Esophagus muscularis mucosa (tissue), 3 donors: Measurements from ENCODE around the gene ZC2HC1C.
"Not testable (repeated sequence)": the region's sequence is repeated elsewhere in the genome, so short reads cannot be mapped to it uniquely, and the experiment has no call there.

Experiments
- CTCF ChIP-seq, 3 experiments: fragments of 200-600 bp in 2 of 3; fragments of 450-650 bp in 1 of 3; sonication (generic) in 2 of 3; IDR thresholded peaks; one replicate each; pipeline ENCODE4 v1.5.1; 2017 to 2019; ENCODE audit warnings: antibody characterized with exemption in 3 of 3, mild to moderate bottlenecking in 2 of 3, moderate library complexity in 1 of 3
- POLR2A ChIP-seq: fragments of 450-650 bp; IDR thresholded peaks from one replicate; pipeline ENCODE4 v1.6.1; 2017; ENCODE audit warnings: antibody characterized with exemption, moderate library complexity, mild to moderate bottlenecking, low read depth
- POLR2AphosphoS5 ChIP-seq, 2 donors: sonication (generic); formaldehyde crosslinking; IDR thresholded peaks; one replicate each; pipeline ENCODE4 v1.6.1; 2017; ENCODE audit warnings: antibody characterized with exemption in 2 of 2

GRCh38 chr14:75067765-75068164, 1.7 kb upstream of the ZC2HC1C start:
- TF ChIP-seq POLR2AphosphoS5 (IDR thresholded peaks at IDR 0.05); CTCF (IDR thresholded peaks at IDR 0.05); POLR2A: not testable (repeated sequence)
